ENCODE data around the gene CAPN9.

The CAPN9 gene

DNA sequence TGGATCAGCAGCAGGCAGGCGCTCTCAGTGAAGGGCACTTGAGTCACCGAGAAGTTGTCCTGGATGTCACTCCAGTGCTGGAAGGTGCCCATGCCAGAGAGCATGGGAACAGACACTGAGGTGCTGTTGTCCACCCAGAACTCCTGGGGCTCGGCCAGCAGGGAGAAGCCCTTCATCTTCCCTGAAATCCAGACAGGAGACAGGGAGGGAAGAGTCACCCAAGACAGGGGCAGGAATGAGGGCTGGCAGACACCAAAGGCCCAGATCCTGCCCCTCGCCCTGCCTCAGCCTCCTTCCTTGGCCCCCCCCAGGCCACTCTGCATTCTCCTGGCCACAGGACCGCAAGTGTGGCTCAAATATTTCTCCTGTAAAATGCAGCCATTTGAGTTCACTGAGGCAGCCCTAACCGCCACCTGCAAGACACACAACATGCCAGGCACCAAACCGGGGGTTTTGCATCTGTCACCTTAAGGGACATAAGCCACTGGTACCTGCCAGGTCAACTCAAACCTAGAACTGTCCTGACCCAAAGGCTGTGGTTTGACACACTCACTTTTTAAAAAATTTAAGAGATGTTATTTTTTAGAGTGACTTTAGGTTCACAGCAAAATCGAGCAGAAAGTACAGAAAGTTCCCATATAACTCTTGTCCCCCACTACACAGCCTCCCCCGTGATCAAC lies 41.0 kb upstream of the CAPN9 start:
- TF ChIP-seq, protein P1, sequence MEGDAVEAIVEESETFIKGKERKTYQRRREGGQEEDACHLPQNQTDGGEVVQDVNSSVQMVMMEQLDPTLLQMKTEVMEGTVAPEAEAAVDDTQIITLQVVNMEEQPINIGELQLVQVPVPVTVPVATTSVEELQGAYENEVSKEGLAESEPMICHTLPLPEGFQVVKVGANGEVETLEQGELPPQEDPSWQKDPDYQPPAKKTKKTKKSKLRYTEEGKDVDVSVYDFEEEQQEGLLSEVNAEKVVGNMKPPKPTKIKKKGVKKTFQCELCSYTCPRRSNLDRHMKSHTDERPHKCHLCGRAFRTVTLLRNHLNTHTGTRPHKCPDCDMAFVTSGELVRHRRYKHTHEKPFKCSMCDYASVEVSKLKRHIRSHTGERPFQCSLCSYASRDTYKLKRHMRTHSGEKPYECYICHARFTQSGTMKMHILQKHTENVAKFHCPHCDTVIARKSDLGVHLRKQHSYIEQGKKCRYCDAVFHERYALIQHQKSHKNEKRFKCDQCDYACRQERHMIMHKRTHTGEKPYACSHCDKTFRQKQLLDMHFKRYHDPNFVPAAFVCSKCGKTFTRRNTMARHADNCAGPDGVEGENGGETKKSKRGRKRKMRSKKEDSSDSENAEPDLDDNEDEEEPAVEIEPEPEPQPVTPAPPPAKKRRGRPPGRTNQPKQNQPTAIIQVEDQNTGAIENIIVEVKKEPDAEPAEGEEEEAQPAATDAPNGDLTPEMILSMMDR (IDR thresholded peaks at IDR 0.05; ENCODE audit: extremely low read depth, insufficient read depth, missing control alignments), result no peak
- DNase-seq (ENCODE audit: low spot score), result no peak
- in situ Hi-C loops (cut with MboI; ENCODE audit: low pct_unique_long_range_greater_than_20kb, low sequenced_read_pairs, unreplicated experiment), result no loop called here

DNA sequence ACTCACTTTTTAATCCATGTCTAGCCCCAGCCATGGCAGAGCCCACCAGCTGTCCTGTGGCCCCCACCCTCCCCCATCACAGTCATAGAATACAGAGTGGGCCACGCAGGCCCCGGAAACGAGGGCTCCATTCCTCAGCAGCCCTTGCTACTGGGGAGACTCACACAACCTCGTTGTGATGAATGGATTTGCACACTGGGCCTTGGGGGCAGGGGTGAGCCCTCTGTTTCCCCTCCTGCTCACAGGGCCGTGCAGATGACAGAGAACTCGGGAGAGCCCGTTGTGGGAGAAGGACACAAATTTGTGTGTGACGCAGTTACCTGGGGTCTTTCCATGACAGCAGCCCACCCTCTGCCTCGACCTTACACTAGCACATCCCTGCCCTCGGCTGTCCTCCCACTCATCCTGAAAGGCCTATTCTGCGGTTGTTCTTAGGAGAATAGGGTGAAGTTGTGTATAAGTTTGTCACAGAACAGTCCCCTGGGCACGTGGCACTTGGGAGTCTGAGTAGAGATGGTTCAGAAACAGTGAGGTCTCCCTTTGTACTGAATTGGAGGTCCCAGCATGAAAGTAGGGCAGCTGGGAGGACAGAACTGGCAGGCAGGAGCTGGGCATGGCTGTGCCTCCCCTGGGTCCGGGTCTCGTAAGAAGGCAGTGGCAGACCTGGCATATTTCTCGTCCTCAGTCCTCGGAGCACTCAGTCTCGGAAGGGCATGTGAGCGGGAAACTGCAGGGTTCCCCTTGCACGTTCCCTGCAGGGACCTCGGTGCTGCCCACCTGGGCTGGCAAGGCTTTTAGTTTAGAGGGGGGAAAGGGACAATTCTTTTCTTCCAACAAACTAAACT lies 40.1 kb upstream of the CAPN9 start:
- in situ Hi-C loops (cut with MboI; ENCODE audit: low pct_unique_long_range_greater_than_20kb, low sequenced_read_pairs, unreplicated experiment), result no loop called here
- TF ChIP-seq, protein P1 (IDR thresholded peaks at IDR 0.05; ENCODE audit: extremely low read depth, insufficient read depth, missing control alignments), result no peak
- no peak for DNase-seq (ENCODE audit: low spot score)

DNA sequence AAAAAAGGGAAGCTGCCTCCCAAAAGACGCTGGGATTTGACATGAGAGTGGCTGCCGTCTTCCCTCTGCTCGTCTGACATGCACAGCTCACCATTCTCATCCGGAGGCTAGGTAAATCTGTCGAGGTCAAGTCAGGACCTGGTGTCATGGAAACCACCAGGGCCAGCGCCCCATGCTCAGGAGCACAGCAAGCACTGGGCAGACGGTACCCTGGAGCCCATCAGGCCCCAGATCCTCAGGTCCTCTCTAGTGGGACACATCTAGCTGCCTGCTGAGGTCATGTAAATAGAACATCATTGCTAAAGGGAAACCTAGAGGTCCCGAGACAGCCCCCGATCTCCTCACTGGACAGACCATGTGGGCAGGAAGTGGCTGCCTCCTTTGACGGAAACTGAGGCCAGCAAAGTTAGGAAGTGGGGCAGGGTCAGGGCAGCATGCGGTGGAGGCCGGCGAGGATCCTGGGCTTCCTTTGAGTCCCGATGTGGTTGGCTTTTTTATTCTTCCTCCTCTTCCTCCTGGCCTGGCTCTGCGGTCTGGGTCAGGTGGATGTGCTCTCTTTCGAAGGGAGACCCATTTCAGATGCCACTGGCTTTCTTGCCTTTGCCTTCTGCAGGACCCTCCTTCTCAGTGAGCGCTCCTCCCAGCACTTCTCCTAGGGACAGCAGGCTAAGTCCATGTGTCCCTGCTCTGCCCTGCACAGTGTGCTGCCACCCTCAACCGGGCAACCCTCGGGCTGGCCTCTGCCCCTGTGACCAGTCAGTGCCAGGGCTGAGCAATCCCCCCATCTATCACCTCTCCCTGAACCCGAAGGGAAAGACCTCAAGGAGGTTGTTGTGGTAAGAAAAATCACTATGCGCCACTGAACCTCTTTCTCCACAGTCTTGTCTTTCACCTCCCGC lies 39.2 kb upstream of the CAPN9 start:
- no peak for DNase-seq (ENCODE audit: low spot score)
- TF ChIP-seq, protein P1 (IDR thresholded peaks at IDR 0.05; ENCODE audit: extremely low read depth, insufficient read depth, missing control alignments), result no peak
- in situ Hi-C loops (cut with MboI; ENCODE audit: low pct_unique_long_range_greater_than_20kb, low sequenced_read_pairs, unreplicated experiment), result no loop called here

DNA sequence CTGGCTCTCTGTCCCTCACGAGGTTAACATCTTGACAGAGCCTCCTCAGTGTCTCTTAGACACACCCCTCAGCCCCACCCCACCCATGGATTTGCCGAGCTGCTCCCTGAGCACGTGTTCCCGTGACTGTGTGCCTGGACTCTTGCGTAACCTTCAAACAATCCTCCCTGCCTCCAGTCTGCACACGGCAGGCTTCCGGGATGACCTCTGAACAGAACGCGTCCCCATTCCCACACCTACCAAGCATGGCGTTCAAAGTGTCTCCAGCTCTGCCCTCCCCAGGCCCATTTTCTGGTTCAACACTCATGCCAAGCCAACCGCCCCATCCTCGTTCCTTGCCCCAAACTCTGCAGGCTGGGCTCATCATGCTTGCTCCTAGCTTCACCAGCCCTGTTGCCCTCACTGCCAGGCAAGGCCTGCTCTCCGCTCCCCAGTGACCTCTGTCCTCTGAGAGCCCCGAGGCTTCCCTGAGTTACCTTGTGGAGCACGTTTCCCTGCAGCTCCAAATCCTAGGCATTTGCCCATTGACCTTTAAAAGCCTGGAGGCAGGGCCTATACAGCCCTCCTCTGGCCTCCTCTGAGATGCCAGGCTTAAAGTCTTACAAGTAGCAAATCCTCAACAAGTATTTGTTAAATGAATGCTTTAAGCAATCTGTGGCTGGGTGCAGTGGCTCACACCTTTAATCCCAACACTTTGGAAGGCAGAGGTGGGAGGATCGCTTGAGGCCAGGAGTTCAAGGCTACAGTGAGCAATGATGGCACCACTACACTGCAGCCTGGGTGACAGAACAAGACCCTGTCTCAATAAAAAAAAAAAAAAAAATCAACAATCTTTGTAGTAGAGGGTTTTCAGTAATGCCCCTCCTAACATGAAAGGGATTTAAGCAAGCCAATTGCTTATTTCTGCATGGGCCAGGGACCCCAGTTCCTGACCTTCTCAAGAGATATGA lies 38.3 kb upstream of the CAPN9 start:
- TF ChIP-seq, protein P1 (IDR thresholded peaks at IDR 0.05; ENCODE audit: extremely low read depth, insufficient read depth, missing control alignments), result no peak
- in situ Hi-C loops (cut with MboI; ENCODE audit: low pct_unique_long_range_greater_than_20kb, low sequenced_read_pairs, unreplicated experiment), result no loop called here
- no peak for DNase-seq (ENCODE audit: low spot score)

DNA sequence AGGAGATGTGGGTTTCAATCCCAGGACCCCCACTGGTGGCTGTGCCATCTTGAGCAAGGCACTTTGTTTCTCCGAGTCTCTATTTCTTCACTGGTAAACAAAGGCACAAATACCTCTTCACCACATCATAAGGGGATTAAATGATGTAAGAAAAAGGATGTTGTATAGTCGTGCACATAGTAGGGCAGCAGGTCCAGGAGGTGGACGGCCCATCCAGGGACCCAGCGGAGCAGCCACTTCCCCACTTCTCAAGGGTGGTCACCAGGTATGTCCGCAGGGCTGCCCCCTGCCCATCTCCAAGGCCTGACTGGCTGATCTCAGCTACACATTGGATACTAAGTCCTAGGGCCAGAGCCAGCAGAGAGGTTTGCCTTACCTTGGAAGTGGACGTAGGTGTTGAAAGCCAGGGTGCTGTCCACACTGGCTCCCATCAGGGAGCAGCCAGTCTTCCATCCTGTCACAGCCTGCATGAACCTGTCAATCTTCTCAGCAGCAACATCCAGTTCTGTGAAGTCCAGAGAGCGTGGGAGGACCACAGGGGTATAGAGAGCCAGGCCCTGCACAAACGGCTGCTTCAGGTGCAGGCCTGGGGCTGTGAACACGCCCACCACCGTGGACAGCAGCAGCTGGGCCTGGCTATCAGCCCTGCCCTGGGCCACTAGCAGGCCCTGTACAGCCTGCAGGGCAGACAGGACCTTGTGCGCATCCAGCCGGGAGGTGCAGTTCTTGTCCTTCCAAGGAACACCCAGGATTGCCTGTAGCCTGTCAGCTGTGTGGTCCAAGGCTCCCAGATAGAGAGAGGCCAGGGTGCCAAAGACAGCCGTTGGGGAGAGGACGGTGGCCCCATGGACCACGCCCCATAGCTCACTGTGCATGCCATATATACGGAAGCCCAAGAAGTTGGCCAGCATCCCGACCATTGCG lies 37.3 kb upstream of the CAPN9 start:
- TF ChIP-seq, protein P1 (IDR thresholded peaks at IDR 0.05; ENCODE audit: extremely low read depth, insufficient read depth, missing control alignments), result no peak
- no peak for DNase-seq (ENCODE audit: low spot score)
- in situ Hi-C loops (cut with MboI; ENCODE audit: low pct_unique_long_range_greater_than_20kb, low sequenced_read_pairs, unreplicated experiment), result no loop called here

All from GM13977 (cell line).